ENCODE data around the gene LRRC1. TPM values are rescaled to one million over a fixed set of nuclear protein-coding genes. Genes with fewer than 3 reads are reported as not detected.
A peak's percentile ranks its signal among the peaks of the same experiment; 100 is the strongest.

LRRC1 gene
- polyA plus RNA-seq, 4 donors, result 21.8 to 41.2 (median 35.4) TPM

- peak; percentile 87 to 90 for DNase-seq
- Histone ChIP-seq H3K27ac (ENCODE audit: low read depth in 1 of 3, low read length in 2 of 3) (peak overlapping the region; percentile 16 to 93 (median 52)), H3K27me3 (ENCODE audit: control insufficient read depth in 3 of 3, insufficient read depth in 3 of 3, low read length in 3 of 3) (no peaks in the 10 kb centered on the region), H3K4me3 (ENCODE audit: low read depth in 1 of 3, low read length in 3 of 3) (peak overlapping the region; percentile 68 to 85 (median 69)), H3K4me1 (ENCODE audit: control insufficient read depth in 3 of 3, insufficient read depth in 2 of 3, low read depth in 1 of 3, low read length in 2 of 3) (peaks cover 0 to 6% (median 0%) of the 10 kb centered on the region in 3 donors), H3K36me3 (ENCODE audit: control insufficient read depth in 3 of 3, insufficient read depth in 2 of 3, low read depth in 1 of 3, low read length in 3 of 3) (no peaks in the 10 kb centered on the region), H3K9me3 (ENCODE audit: control insufficient read depth in 2 of 2, insufficient read depth in 1 of 2, low read depth in 1 of 2, low read length in 1 of 2) (peaks cover 0 to 2% of the 10 kb centered on the region in 2 donors)
- FAIRE-seq, result no peak
- WGBS, 3 donors, result 0 to 1% (median 0%) methylated on average over 26 to 27 of the region's 27 CpGs
Measured at GRCh38 chr6:53794137-53794719, 577 bp upstream of the LRRC1 start.

GRCh38 chr6:53795340-53795701, 516 bp downstream of the LRRC1 start:
- FAIRE-seq (no peak), DNase-seq (peak in 1 of 2 donors; percentile 36)
- H3K4me3 ChIP-seq (ENCODE audit: low read depth in 1 of 3, low read length in 3 of 3), result peak overlapping the region; percentile 68 to 85 (median 69)
- H3K36me3 ChIP-seq (ENCODE audit: control insufficient read depth in 3 of 3, insufficient read depth in 2 of 3, low read depth in 1 of 3, low read length in 3 of 3), result no peaks in the 10 kb centered on the region
- H3K9me3 ChIP-seq (ENCODE audit: control insufficient read depth in 2 of 2, insufficient read depth in 1 of 2, low read depth in 1 of 2, low read length in 1 of 2), result no peaks in the 10 kb centered on the region
- H3K27ac ChIP-seq (ENCODE audit: low read depth in 1 of 3, low read length in 2 of 3), result peak overlapping the region; percentile 57 to 90 (median 68)
- H3K27me3 ChIP-seq (ENCODE audit: control insufficient read depth in 3 of 3, insufficient read depth in 3 of 3, low read length in 3 of 3), result no peaks in the 10 kb centered on the region
- 0 to 1% (median 0%) methylated on average over 17 to 21 of the region's 21 CpGs for WGBS, 3 donors
- peaks cover 0 to 6% (median 0%) of the 10 kb centered on the region in 3 donors for H3K4me1 ChIP-seq (ENCODE audit: control insufficient read depth in 3 of 3, insufficient read depth in 2 of 3, low read depth in 1 of 3, low read length in 2 of 3)

GRCh38 chr6:53795702-53796450, 1.1 kb downstream of the LRRC1 start:
- H3K27me3 ChIP-seq (ENCODE audit: control insufficient read depth in 3 of 3, insufficient read depth in 3 of 3, low read length in 3 of 3), result no peaks in the 10 kb centered on the region
- H3K9me3 ChIP-seq (ENCODE audit: control insufficient read depth in 2 of 2, insufficient read depth in 1 of 2, low read depth in 1 of 2, low read length in 1 of 2), result no peaks in the 10 kb centered on the region
- peaks cover 0 to 6% (median 0%) of the 10 kb centered on the region in 3 donors for H3K4me1 ChIP-seq (ENCODE audit: control insufficient read depth in 3 of 3, insufficient read depth in 2 of 3, low read depth in 1 of 3, low read length in 2 of 3)
- H3K36me3 ChIP-seq (ENCODE audit: control insufficient read depth in 3 of 3, insufficient read depth in 2 of 3, low read depth in 1 of 3, low read length in 3 of 3), result no peaks in the 10 kb centered on the region
- H3K27ac ChIP-seq (ENCODE audit: low read depth in 1 of 3, low read length in 2 of 3), result peak overlapping the region; percentile 42 to 90 (median 68)
- WGBS, 3 donors, result 2 to 8% (median 6%) methylated on average over 47 of the region's 47 CpGs
- FAIRE-seq, result no peak
- peak; percentile 79 to 86 for DNase-seq
- peak overlapping the region; percentile 68 to 85 (median 69) for H3K4me3 ChIP-seq (ENCODE audit: low read depth in 1 of 3, low read length in 3 of 3)

- peak overlapping the region in 2 of 3 donors; percentile 68 to 85 for H3K4me3 ChIP-seq (ENCODE audit: low read depth in 1 of 3, low read length in 3 of 3)
Measured at GRCh38 chr6:53796451-53796780, 1.6 kb downstream of the LRRC1 start.

GRCh38 chr6:53796791-53797190, 2.0 kb downstream of the LRRC1 start:
- Histone ChIP-seq H3K27ac (ENCODE audit: low read depth in 1 of 3, low read length in 2 of 3) (peak overlapping the region; percentile 33 to 90 (median 68)), H3K27me3 (ENCODE audit: control insufficient read depth in 3 of 3, insufficient read depth in 3 of 3, low read length in 3 of 3) (no peaks in the 10 kb centered on the region), H3K9me3 (ENCODE audit: control insufficient read depth in 2 of 2, insufficient read depth in 1 of 2, low read depth in 1 of 2, low read length in 1 of 2) (no peaks in the 10 kb centered on the region), H3K4me3 (ENCODE audit: low read depth in 1 of 3, low read length in 3 of 3) (peak overlapping the region in 2 of 3 donors; percentile 68 to 85), H3K4me1 (ENCODE audit: control insufficient read depth in 3 of 3, insufficient read depth in 2 of 3, low read depth in 1 of 3, low read length in 2 of 3) (peaks cover 0 to 6% (median 0%) of the 10 kb centered on the region in 3 donors), H3K36me3 (ENCODE audit: control insufficient read depth in 3 of 3, insufficient read depth in 2 of 3, low read depth in 1 of 3, low read length in 3 of 3) (no peaks in the 10 kb centered on the region)
- no peak for DNase-seq
- FAIRE-seq, result no peak
- WGBS, 3 donors, result 26 to 60% (median 54%) methylated on average over 5 of the region's 5 CpGs

More at GRCh38 chr6:53796451-53796780, 1.6 kb downstream of the LRRC1 start:
- no peaks in the 10 kb centered on the region for H3K27me3 ChIP-seq (ENCODE audit: control insufficient read depth in 3 of 3, insufficient read depth in 3 of 3, low read length in 3 of 3)
- no peaks in the 10 kb centered on the region for H3K36me3 ChIP-seq (ENCODE audit: control insufficient read depth in 3 of 3, insufficient read depth in 2 of 3, low read depth in 1 of 3, low read length in 3 of 3)
- DNase-seq, result no peak
- FAIRE-seq, result no peak
- no peaks in the 10 kb centered on the region for H3K9me3 ChIP-seq (ENCODE audit: control insufficient read depth in 2 of 2, insufficient read depth in 1 of 2, low read depth in 1 of 2, low read length in 1 of 2)
- peaks cover 0 to 6% (median 0%) of the 10 kb centered on the region in 3 donors for H3K4me1 ChIP-seq (ENCODE audit: control insufficient read depth in 3 of 3, insufficient read depth in 2 of 3, low read depth in 1 of 3, low read length in 2 of 3)
- peak overlapping the region; percentile 42 to 90 (median 68) for H3K27ac ChIP-seq (ENCODE audit: low read depth in 1 of 3, low read length in 2 of 3)
- WGBS, 3 donors, result 15 to 46% (median 34%) methylated on average over 3 of the region's 3 CpGs

- H3K36me3 ChIP-seq (ENCODE audit: control insufficient read depth in 3 of 3, insufficient read depth in 2 of 3, low read depth in 1 of 3, low read length in 3 of 3), result peaks cover 0 to 4% (median 0%) of the 10 kb centered on the region in 3 donors
- no peaks in the 10 kb centered on the region for H3K9me3 ChIP-seq (ENCODE audit: control insufficient read depth in 2 of 2, insufficient read depth in 1 of 2, low read depth in 1 of 2, low read length in 1 of 2)
- H3K4me3 ChIP-seq (ENCODE audit: low read depth in 1 of 3, low read length in 3 of 3), result peak overlapping the region in 2 of 3 donors; percentile 68 to 85
- FAIRE-seq (no peak), DNase-seq (no peak)
- 93 to 98% (median 95%) methylated on average over 2 of the region's 2 CpGs for WGBS, 3 donors
- H3K27ac ChIP-seq (ENCODE audit: low read depth in 1 of 3, low read length in 2 of 3), result peak overlapping the region in 1 of 3 donors; percentile 90
- peaks cover 0 to 6% (median 0%) of the 10 kb centered on the region in 3 donors for H3K4me1 ChIP-seq (ENCODE audit: control insufficient read depth in 3 of 3, insufficient read depth in 2 of 3, low read depth in 1 of 3, low read length in 2 of 3)
- H3K27me3 ChIP-seq (ENCODE audit: control insufficient read depth in 3 of 3, insufficient read depth in 3 of 3, low read length in 3 of 3), result no peaks in the 10 kb centered on the region
Measured at GRCh38 chr6:53797304-53797703, 2.5 kb downstream of the LRRC1 start.

- Histone ChIP-seq H3K4me1 (ENCODE audit: control insufficient read depth in 3 of 3, insufficient read depth in 2 of 3, low read depth in 1 of 3, low read length in 2 of 3) (peaks cover 0 to 6% (median 2%) of the 10 kb centered on the region in 3 donors), H3K27ac (ENCODE audit: low read depth in 1 of 3, low read length in 2 of 3) (no peak overlapping the region), H3K27me3 (ENCODE audit: control insufficient read depth in 3 of 3, insufficient read depth in 3 of 3, low read length in 3 of 3) (no peaks in the 10 kb centered on the region), H3K9me3 (ENCODE audit: control insufficient read depth in 2 of 2, insufficient read depth in 1 of 2, low read depth in 1 of 2, low read length in 1 of 2) (no peaks in the 10 kb centered on the region), H3K36me3 (ENCODE audit: control insufficient read depth in 3 of 3, insufficient read depth in 2 of 3, low read depth in 1 of 3, low read length in 3 of 3) (peaks cover 0 to 7% (median 0%) of the 10 kb centered on the region in 3 donors), H3K4me3 (ENCODE audit: low read depth in 1 of 3, low read length in 3 of 3) (no peak overlapping the region)
- DNase-seq (no peak), FAIRE-seq (no peak)
- WGBS, 3 donors, result 96 to 97% (median 96%) methylated on average over 3 of the region's 3 CpGs
Measured at GRCh38 chr6:53799340-53799739, 4.5 kb downstream of the LRRC1 start.

- Histone ChIP-seq H3K27ac (ENCODE audit: low read depth in 1 of 3, low read length in 2 of 3) (no peak overlapping the region), H3K4me1 (ENCODE audit: control insufficient read depth in 3 of 3, insufficient read depth in 2 of 3, low read depth in 1 of 3, low read length in 2 of 3) (peaks cover 0 to 6% (median 5%) of the 10 kb centered on the region in 3 donors), H3K4me3 (ENCODE audit: low read depth in 1 of 3, low read length in 3 of 3) (no peak overlapping the region), H3K36me3 (ENCODE audit: control insufficient read depth in 3 of 3, insufficient read depth in 2 of 3, low read depth in 1 of 3, low read length in 3 of 3) (peaks cover 0 to 7% (median 0%) of the 10 kb centered on the region in 3 donors), H3K9me3 (ENCODE audit: control insufficient read depth in 2 of 2, insufficient read depth in 1 of 2, low read depth in 1 of 2, low read length in 1 of 2) (no peaks in the 10 kb centered on the region), H3K27me3 (ENCODE audit: control insufficient read depth in 3 of 3, insufficient read depth in 3 of 3, low read length in 3 of 3) (no peaks in the 10 kb centered on the region)
- no peak for DNase-seq
- no peak for FAIRE-seq
- WGBS, 3 donors, result 97 to 100% (median 98%) methylated on average over 1 of the region's 1 CpG
Measured at GRCh38 chr6:53801022-53801421, 6.2 kb downstream of the LRRC1 start.

Measured in small intestine (tissue), 7 donors.